Eye (tissue), 1 donor: ENCODE data around the gene NMNAT3.

ENCODE experiments used
- DNase-seq: peaks from one replicate; pipeline ENCODE4 v3.0.0-alpha.2; 2015

The NMNAT3 gene

DNA sequence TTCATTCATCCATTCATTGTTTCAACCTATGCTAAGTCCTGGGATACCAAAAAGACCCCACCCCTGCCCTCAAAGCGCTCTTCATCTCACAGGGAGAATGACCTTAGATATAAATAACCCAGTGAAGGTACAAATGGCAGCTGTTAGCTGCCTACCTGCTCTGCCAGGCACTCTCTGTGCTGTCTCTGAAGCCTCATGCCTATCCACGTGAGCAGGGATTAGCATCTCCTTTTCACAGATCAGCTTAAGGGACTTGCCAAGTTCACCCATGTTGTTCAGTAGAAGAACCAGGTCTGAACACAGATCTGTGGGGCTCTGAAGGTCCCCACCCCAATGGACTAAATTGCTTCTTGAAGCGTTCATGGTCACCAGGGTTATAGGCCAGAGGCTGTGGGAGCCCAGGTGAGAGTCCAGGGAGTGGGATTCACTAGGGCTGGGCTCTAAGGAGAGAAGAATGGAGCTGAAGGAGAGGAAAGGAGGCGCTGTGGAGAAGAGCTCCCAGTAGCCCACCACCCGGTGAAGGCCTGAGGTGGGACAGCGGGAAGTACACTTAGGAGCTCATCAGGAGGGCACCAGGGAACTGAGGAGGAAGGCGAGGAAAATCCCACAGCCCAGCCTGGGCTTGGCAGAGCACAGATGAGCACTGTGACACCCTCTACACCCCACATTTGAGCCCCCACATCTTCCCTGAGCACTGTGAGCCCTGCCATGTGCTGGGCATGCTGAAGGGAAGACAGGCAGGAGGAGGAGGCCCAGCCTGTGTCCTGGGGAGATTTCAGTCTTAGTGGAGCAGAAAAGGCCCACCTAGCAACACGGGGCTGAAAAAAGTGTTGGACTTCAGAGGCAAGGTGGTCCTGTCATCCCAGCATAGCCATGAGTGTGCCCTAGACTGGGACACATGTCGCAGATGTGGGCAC lies 158.6 kb downstream of the NMNAT3 start:
- DNase-seq, result no peak

DNA sequence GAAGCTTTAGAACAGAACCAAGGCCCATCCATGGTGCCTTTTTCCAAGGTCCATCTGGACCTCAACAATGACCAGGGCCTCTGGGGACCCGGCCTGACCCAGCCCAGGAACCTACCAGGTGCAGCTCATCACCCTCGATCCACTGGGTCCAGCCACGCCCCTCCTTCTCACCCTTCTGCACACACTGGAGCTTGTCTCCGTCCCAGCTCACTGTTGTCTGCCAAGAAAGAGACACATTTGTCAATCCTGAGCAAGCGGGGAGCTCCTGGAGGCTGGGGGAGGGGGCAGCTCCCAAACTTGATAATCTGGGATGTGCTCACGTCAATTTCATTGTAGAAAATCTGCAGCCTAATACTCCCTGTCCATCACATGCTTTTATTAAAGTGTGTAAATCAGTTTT lies 159.5 kb downstream of the NMNAT3 start:
- no peak for DNase-seq

DNA sequence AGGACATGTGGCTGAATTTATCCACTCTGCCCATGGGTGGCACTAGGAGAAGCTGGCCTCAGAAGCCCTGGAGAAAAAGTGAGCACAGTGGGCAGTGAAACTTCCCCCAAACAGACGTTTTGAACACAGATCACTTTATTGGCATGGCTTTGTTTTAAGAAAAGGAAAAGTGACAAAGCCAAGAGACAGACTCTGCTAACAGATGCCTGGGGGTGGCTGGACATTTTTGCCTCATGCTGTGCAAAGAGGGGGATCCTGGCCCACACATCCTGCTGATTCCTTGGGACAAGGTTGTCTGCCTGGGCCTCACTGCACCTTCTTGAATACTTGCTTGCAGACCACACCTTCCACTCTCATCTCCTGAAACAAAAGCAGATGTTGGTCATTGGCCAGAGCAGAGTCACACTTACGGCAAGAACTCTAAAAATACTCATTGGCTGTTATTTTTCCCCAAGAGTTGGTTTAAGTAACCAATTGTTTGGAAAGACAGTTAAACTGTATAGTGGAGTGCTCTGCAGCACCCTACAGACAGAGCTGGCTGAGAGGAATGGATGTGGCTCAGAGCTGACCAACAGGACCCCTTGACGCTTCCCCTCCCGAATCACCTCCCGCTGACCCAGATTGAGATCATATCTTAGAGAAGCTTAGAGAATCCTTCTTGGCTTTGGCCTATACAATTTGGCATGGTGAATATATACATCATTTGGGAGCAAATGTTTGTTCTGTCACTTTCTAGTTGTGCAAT lies 160.3 kb downstream of the NMNAT3 start:
- DNase-seq, result no peak

- no peak for DNase-seq
These were observed 163.0 kb downstream of the NMNAT3 start for GRCh38 chr3:139514741-139515140.
